ENCODE results near the gene DPYSL5.

Gene DPYSL5

DNA sequence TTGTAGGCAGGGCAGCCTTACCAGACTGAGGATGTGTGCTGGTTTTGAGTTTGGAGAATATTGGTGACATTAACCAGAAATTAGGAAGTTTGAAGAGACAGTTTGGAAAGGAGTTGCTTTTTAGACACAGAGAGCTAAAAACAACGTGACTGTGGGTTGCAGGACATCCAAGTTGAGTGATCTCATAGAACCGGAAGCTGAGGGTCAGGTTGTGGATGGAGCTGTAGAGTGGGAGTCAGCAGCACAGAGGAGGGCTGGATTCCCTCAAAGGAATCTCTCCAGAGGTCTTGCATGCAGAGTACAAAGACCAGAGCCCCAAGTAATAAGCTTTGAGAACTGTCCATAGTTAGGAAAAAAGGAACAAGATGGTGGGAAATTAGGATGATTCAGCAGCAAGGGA is 131.8 kb downstream of the DPYSL5 start:
- no peak for DNase-seq (ENCODE audit: low read depth)
- no peak overlapping the region for H3K4me3 ChIP-seq (ENCODE audit: low read length)
- TF ChIP-seq CTCF (conservative IDR thresholded peaks at IDR 0.05; ENCODE audit: low read depth, low read length), result no peak

DNA sequence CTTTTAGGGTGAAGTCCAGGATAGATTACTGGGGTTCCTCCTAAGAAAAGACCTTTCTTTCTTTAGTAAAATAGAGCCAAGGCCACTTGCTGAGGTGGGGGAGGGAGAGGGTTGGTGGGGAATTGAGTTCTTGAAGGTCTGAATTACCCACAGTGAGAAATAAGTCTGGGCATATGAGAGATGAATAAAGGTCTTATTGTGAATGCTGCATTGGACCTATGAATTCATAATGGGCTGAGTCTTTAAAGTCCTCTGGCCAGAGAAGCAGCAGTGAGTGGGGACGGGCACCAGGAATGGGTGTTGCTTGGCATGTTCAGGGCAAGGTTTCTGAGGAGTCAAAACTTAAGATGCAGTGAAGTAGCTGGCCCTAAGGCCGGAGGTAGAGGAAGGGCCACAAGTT is 133.0 kb downstream of the DPYSL5 start:
- no peak overlapping the region for H3K4me3 ChIP-seq (ENCODE audit: low read length)
- DNase-seq (ENCODE audit: low read depth), result no peak
- TF ChIP-seq CTCF (conservative IDR thresholded peaks at IDR 0.05; ENCODE audit: low read depth, low read length), result no peak

DNA sequence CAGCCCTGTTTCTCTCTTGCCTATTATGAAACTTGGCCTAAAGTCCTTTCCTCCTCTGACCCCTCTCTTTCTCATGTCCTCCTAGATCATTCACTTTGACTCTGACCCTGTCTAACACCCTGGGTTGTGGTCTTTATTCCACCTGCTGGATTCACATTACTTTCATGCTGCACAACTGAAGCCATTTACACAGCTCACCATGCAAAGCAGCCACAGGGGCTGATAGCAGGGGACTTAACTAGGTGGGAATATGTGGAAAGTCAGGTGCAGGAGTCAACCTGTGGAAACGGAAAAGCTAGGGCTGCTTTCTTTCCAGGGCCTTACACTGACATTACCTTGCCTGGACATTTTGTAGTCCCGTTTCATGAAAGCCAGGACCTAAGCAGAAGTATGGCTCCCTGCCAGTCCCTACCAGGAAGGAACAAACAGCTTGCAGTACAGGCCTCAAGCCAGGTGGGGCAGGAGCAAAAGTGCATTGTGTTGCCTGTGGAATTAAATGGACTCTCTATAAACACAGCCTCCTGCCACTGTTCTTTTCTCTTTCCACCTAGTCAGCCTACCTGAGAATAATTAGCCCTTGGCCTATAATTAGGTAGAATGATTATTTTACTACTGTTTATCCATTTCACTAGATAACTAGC is 134.3 kb downstream of the DPYSL5 start:
- no peak overlapping the region for H3K4me3 ChIP-seq (ENCODE audit: low read length)
- peak; percentile 51 for TF ChIP-seq CTCF (conservative IDR thresholded peaks at IDR 0.05; ENCODE audit: low read depth, low read length)
- DNase-seq (ENCODE audit: low read depth), result peak; percentile 47

- no peak for DNase-seq (ENCODE audit: low read depth)
- TF ChIP-seq CTCF (conservative IDR thresholded peaks at IDR 0.05; ENCODE audit: low read depth, low read length), result no peak
- no peak overlapping the region for H3K4me3 ChIP-seq (ENCODE audit: low read length)
Observed at GRCh38 chr2:26983746-26984145, 135.8 kb downstream of the DPYSL5 start.

GRCh38 chr2:26985807-26986206 is 137.9 kb downstream of the DPYSL5 start:
- no peak for TF ChIP-seq CTCF (conservative IDR thresholded peaks at IDR 0.05; ENCODE audit: low read depth, low read length)
- no peak overlapping the region for H3K4me3 ChIP-seq (ENCODE audit: low read length)
- DNase-seq (ENCODE audit: low read depth), result no peak

DNA sequence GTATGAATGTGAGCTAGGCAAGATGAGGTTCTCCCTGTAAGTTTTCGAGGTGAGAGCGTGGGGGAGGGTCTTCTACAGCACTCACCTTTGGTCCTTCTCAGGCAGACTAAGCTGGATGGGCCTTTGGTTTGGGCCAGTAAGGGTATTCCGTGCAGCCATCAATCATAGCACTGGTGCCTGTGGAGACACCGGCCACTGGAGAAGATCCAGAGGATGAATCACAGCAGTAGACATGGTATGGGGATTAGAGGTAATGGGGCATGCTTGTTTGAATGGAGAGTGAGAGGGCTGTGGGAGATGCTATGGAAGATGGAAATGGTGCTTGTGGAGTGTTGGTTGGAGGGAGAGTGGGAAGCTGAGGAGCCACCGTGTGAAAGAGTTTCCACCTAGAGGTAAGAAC is 138.6 kb downstream of the DPYSL5 start:
- H3K4me3 ChIP-seq (ENCODE audit: low read length), result no peak overlapping the region
- no peak for DNase-seq (ENCODE audit: low read depth)
- no peak for TF ChIP-seq CTCF (conservative IDR thresholded peaks at IDR 0.05; ENCODE audit: low read depth, low read length)

GRCh38 chr2:26988058-26988860 is 140.3 kb downstream of the DPYSL5 start:
- no peak for TF ChIP-seq CTCF (conservative IDR thresholded peaks at IDR 0.05; ENCODE audit: low read depth, low read length)
- no peak overlapping the region for H3K4me3 ChIP-seq (ENCODE audit: low read length)
- peak; percentile 79 for DNase-seq (ENCODE audit: low read depth)

Data from retinal pigment epithelial cell (primary cell).